HG03457 (cell line): Measurements from ENCODE around the gene LHFPL6.

ENCODE experiments used
- ATAC-seq: cut with Tn5 transposase; IDR thresholded peaks from one replicate; pipeline ENCODE4 v1.9.1; 2021; ENCODE audit warnings: moderate number of reproducible peaks; ENCODE audit not compliant: unreplicated experiment

LHFPL6 gene

DNA sequence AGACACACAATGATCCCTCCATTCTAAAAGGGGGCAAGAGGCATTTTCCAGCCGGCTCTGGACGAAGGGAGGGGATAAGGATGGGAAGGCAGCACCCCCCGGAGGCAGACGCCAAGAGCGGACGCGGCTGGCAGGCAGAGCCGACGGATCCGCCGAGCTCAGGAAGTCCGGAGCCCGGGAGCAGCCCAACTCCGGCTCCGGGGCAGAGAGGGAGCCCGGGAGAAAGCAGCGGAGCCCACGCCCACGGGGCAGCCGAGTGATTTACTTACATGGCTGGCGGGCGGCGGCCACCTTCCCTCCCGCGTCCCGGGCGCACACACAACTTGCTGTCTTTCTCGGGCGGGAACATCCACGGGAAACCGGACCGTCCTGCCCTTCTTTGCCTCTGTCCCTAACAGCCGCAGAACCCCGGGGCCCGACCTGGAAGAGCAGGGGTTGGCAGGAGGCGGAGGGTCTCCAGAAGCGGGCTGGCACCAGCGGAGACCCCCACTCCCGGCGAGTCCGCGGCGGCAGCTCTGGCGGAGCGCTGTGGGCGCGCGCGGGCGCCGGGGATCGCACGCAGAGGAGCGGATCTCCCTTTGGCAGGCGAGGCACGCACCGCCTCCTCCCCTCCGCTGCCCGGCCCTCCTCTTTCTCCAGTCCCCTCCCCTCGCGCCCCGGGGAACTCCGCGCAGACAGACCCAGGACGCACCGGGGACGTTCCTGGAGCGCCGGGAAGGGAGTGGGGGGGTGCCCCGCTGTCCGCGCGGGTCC lies at the start of gene LHFPL6:
TSS of gene LHFPL6 (minus strand) at position 580 of the 753 bp plus-strand sequence.
- peak; percentile 88 for ATAC-seq

DNA sequence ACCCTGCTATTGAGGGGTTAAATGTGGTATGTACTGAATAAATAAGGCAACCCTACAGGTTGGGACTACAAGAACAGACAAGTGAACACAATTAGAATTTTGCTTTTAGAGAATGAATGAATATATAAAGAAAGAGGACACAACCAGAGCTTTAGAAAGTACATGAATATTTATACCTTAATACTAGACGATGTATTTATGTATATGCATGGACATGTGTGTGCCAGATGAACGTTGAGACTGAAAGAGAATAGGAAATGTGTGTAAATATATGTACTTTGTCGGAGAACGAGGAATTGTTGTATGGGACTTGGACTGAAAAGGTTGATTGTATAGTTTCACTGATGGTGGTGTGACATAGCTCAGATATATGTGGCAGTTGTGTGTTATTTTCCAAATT lies 43.1 kb upstream of the LHFPL6 start:
- ATAC-seq: no peak

DNA sequence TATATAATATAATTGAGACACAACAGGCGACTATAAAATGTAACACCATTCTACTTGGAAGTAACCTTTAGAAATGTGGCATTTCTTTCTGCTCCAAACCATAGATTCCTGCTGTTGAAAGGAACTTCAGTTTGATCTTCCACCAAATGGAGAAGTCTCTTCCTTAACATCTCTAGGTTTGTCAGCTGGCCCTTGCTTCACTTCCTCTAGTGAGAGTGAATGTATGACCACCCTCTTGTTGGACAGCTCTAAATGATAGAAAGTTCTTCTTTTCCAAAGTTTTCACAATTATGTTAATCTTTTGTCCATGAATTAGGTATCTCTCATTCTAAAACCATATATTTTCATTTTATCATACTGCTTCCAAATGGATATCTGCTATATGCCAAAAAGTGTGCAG lies 38.7 kb upstream of the LHFPL6 start:
- no peak for ATAC-seq

DNA sequence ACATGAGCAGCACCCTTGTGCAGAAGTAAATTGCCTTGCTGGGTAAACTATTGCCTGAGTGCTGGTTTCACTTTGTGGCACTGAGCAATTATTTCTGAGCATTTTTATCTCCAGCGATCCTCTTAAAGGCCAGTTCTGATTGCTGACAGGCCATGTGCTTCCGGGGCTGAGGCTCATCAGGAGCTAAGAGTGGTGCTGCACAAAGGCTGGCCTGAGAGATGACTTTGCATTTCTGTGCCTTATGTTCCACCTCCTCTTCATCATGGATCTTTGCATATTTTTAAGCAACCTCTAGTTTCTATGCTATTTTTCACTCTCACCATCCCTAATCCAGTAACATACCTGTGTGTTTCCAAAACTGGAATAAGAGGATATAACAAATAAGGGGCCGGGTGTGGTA lies 34.9 kb upstream of the LHFPL6 start:
- no peak for ATAC-seq

DNA sequence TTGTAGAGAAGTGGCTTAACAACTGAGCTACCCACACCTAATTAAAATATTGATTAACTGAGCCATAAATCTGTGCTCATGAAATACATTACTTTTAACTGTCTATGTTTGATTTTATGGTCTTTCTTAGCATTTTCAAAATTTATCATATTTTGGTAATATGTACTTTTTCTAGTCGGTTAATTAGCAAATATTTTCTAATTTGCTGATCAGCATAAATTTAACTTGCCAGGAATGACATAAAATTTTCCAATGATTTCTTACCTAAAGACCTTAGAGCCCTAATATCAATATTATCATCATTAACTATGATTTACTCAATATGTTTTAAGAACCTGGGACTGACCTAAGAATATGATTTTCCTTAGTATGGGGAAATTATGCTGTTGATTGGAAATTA lies 32.6 kb upstream of the LHFPL6 start:
- ATAC-seq: no peak

DNA sequence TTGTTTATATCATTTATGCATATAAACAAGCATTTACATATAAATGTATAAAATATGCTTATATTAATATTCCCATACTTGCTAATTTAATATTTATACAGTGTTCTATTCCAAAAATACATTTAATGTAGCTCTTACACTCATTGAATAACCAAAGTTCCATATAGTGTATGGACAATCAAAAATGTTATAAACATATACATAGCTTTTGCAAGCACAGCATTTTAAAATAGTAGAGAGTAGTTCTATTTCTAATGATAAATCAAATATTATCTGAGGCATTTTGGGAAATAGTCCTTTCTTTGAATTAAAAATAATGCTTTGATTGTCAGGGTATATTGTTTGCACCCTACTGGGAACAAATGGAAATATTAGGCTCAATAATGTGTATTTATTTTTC lies 30.0 kb upstream of the LHFPL6 start:
- no peak for ATAC-seq

DNA sequence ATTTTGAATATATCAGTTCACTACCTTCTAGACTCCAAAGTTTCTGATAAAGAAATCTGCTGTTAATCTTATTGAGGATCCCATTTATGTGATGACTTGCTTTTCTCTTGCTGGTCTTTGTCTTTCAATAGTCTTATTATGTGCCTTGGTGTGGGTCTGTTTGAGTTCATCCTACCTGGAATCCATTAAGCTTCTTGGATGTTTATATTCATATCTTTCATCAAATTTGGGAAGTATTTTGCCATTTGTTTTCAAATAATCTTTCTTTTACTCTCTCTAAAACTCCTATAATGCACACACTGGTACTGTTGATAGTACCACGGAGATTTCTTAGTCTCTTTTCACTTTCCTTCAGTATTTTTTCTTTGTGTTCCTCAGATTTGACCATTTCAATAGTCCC lies 28.3 kb upstream of the LHFPL6 start:
- no peak for ATAC-seq

DNA sequence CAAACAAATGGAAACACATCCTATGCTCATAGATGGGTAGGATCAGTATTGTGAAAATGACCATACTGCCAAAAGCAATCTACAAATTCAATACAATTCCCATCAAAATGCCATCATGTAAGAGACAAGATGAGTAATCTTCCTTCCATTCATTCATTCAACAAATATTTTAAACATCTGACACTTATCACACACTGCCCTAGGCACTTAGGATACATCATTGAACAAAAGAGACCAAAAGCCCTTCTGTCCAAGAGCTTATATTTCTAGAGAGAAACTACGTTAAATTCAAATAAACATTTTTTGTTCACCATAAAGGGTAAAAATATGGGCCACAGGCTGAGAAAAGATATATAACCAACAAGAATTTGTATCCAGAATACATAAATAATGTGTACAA lies 20.5 kb upstream of the LHFPL6 start:
- no peak for ATAC-seq

DNA sequence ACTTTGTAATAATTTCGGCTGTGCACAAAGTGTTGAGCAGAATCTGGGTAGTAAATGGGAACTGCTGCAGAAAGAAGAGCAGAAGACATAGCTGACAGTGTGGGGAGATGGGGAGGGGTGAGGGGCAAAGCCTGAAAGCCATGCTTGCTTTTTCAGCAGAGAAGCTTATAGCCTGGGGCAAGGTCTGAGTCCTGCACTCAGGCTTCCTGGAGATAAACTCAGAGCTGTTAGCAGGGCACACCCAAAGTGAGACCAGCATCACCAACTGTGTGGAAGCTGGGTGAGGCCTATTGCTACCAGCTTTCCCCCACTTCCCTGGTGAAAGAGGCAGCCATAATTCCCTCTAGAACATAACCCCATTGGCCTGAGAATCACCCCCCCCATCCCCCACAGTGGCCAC lies 15.6 kb upstream of the LHFPL6 start:
- ATAC-seq: no peak

DNA sequence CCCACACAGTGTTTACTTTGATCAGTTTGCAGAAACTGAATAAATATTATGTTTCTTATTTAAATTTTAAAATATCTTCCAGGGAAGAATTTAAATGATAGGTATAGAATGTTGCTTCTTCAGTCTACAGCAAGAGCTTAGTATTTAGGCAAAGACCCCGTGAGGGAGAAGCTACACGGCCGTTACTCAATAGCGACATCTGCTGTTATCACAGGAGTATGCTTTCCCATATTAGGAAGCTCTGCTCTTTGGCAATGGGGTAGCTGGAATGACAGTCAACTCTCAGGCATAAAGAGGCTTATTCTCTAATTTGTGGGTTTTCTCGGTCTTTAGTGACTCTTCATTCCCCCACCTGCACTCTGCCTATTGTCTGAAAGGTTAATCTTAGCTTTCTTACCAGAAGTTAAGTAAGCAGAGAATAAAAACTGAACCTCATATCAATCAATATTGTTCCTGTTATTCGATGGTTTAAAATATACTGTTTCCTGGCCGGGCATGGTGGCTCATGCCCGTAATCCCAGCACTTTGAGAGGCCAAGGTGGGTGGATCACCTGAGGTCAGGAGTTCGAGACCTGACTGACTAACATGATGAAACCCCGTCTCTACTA lies 13.2 kb upstream of the LHFPL6 start:
- ATAC-seq: no peak

DNA sequence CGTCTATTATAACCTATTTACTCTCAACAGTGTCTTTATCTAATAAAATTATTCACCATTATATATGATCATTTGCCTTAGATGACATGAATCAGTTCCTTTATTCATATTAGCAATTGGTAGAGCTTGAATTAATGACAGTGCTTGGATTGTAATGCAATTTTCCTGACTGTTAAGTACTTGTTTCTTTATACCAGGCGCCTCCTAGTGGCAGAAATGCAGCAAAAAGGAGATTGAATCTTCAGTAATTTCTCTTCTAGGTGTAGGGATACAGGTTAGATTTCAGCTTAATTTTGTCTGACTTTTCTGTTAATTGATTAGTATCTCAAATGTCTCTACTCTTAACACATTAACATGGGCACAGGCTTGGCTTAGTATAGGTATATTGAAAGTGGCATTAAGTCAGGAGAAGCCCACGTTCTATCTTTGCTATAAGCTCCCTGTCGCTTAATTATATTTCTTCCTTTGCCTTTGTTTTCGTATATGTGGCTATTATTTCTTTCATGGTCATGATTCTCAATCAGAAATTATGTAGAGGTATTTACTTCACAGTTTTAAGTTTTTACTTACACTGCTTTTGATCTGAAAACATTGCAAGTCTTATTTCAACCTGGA lies 9.1 kb upstream of the LHFPL6 start:
- ATAC-seq: no peak

DNA sequence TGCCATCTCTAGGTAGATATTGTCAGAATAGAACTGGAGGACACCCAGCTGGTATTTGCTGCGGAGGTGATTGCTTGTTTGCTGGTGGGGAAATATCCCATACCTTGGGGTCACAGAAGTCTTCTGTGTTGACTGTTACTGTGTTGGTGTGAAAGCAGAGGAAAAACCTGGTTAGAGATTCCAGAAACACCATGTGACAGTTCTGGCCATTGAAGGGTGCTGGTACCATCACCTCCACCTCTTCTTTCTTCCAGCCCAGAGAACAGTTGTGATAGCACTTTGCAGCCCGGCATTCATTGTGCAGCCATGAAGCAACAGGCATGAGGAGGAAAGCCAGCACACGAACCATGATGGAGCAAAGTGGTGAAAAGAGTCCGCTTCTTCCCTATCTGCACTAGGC lies 4.9 kb upstream of the LHFPL6 start:
- no peak for ATAC-seq

DNA sequence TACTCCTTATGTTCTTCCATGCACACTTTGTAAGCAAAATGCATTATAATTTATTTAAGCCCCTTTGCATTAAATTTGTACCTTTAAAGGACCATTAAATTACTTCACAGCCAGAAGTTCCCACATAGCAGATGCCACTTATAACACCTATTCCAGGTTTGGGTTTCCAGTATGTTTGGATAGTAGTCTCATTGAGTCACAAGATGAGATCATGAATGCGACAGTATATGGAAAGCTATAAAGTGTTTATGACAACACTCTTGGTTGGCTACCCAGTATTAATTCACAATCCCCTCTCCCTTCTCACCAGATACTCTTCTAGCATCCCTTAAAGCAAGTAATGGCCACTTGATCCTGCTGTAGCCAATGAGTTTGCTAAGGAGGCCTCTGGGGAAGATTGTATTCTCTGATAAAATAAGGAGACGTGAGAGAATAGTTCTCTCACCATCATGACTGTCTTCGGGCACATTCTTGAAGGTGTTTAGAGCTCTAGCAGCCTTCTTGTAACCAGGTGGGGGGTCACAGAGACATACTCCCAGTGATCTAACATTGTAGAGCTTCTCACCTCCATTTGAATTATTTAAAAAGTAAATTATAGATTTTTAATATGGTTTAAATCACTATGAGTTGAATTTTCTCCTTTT lies 2.8 kb upstream of the LHFPL6 start:
- no peak for ATAC-seq

DNA sequence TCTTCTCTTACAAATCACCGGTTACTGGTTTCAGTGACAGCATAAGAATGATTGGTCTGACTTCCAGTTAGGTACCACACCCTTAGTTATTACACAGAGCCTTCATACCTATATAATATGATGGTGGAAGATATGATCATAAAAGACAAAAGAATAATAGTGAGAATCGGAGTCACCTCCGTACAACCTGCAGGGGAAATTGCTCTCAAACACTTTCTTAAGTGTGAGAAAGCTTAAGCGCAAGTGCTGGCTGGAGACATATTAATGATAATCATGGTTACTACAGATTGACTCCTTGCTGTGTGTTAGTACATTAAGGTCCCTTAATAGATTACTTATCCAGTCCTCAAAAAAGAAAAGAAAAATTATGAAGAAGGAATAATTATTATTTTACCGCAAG lies 1.8 kb upstream of the LHFPL6 start:
- ATAC-seq: no peak

DNA sequence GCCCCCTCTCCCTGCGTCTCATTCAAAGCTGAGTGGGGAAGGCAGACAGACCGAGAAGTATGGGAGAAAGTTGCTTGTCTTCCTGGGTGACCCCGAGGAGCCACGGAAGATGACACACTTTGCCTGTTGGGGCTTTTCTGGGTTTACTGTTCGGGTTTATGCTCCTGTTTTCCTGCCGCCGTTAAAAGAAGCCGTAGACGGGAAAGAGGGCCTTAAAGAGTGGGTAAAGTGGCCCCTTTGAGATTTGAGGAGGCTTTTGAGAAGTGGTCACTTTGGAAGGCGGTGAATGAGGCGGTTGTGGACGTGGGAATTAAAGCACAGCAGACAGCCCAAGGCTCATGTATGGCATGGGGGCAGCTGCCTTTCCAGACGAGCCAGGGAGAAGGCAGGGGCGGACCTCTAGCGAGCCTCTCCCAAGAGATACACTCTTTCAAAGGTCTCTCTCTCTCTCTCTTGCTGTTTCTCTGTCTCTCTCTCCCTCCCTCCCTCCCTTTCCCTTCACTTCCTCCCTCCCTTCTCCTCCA lies 493 bp upstream of the LHFPL6 start:
- peak; percentile 13 for ATAC-seq

DNA sequence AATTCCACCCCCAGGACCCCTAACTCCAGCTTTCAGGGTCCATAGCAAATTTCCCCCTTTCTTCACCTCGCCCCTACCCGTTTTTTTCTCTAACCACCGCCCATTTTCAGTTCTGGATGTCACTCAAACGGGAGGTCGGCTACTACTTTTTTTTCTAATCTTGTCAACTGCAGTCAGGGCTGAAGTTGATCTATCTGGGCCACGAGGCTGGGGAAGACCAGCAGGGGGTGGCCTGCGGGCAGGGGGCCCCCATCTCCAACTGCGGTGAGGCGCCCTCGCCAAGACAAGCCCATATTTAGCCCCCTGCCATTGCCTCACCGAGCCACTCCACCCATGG lies 748 bp downstream of the LHFPL6 start:
- peak; percentile 22 for ATAC-seq

DNA sequence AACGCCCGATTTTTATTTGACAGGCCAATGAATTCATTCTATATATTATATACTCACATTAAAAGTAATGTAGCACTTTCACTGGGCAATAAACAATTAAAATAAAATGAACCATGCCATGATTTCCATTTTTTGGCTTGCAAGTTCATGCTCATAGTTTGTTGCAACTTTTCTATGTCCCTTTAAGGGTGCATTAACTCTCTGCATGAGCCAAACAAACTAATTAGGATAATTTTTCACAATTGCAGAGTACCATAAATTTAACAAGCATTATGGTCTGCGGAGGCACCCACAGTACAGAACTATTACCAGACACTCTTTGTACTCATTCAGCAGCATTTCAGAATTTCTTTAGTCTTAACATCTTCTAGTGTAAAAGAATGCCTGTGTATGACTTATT lies 1.4 kb downstream of the LHFPL6 start:
- no peak for ATAC-seq

DNA sequence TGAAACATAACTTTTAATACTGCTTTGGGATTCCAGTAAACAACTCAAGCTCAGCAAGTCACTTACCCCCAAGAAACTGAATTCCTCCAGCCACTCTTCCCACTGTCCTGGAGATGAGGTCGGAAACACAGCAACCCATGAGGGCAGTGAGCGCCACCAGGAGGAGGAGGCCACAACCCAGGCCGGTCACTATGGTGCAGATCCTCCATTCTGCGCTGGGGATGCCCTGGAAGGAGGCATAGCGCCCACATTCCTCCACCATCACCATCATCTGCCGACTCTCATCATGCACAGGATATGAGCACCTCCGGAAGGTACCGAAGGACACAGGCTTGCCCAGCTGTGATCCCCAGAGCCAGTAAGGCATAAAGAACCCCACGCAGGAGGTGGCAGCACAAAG lies 2.2 kb downstream of the LHFPL6 start:
- ATAC-seq: no peak

DNA sequence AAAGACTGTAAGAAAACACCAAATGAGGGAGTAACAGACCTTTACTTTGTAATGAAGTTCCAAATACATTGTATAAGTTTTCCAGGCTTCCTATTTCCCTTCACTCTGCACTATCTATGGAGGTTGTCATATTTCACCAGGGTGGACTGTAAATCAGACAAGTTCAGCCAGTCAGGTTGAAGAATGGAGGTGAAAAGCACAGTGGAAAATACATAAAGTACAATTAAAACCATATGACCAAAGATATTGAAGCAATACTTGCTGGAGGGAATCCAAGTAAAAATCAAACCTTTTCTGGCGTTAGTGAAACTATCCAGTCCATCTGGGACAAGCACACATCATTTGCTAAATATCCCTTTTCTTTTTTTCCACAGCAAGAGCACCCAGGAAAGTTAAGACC lies 3.2 kb downstream of the LHFPL6 start:
- ATAC-seq: no peak

DNA sequence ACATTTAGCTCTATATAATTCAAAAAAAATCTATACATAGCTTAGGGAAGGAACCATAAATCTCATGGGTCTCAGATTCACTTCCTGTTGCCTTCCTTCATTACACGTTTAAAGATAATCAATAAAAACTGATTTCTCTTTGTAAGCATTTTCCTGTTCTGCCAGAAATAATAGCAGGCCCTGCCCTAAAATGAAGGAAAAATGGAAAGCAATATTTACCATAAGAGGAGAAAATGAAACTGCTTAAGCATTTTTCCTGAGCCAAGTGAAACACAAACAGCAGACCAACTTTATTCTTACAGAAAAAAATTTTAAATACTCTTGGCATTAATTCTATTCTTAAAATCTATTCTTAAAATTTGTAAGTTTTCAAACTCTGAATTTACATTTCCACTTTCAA lies 4.0 kb downstream of the LHFPL6 start:
- ATAC-seq: no peak

DNA sequence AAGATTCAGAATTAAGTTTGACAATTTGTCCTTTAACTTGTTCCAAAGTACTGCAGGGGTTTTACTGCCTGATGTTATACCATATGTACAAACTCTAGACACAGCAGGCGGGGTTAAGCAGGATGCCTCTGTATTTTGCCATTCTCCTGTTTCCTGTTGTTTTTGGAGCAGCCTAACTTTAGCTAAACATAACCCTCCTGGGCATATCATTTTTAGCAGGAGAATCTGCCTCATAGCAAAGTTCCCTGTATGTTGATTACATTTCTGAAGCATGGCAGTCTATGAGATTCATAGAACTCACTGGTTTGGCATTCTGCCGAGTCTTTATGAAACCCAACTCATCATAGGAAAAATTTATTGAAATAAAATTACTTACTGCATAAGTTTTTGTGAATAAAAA lies 5.2 kb downstream of the LHFPL6 start:
- ATAC-seq: no peak

DNA sequence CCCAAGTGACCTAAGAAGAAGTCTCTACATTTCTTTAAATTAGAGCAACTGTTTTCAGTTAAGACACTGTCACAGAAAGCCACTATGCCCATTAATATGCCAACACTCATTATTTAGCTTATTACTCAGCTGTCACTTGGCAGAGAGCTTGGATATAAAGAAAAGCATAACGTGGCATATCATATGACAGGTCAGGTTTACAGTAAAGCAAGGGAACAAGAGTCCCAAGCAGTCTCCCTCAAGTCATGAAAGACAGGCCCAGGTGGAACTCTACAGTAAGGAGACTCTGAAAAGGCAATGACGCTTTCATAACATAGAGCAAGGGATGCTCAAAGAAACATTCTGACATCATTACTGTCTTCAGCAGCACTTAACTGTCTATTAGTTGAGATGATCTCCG lies 6.3 kb downstream of the LHFPL6 start:
- ATAC-seq: no peak
